Measurements from ENCODE around the gene U2AF1L4.

DNA sequence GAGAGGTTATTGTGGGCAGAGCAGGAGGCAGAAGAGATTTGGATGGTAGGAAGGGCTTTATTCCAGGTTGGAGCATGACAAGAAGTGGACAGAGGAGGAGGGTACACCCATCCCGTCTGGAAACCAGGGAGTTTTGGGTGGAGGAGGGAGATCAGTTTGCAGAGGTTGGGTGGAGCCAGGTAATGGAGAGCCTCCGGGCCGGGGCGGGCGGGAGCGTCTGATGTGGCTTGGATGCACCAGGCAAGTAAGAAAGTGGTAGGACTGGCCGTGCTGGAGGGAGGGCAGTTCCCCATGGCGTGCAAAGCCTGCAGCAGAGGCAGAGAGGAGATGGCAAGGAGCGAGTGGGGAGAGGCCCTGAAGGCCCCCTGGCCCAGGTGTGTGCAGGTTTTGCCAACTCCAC lies 13.9 kb downstream of the U2AF1L4 start:
- TF ChIP-seq, protein P1, sequence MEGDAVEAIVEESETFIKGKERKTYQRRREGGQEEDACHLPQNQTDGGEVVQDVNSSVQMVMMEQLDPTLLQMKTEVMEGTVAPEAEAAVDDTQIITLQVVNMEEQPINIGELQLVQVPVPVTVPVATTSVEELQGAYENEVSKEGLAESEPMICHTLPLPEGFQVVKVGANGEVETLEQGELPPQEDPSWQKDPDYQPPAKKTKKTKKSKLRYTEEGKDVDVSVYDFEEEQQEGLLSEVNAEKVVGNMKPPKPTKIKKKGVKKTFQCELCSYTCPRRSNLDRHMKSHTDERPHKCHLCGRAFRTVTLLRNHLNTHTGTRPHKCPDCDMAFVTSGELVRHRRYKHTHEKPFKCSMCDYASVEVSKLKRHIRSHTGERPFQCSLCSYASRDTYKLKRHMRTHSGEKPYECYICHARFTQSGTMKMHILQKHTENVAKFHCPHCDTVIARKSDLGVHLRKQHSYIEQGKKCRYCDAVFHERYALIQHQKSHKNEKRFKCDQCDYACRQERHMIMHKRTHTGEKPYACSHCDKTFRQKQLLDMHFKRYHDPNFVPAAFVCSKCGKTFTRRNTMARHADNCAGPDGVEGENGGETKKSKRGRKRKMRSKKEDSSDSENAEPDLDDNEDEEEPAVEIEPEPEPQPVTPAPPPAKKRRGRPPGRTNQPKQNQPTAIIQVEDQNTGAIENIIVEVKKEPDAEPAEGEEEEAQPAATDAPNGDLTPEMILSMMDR (conservative IDR thresholded peaks at IDR 0.05): no peak
- no peak for TF ChIP-seq ZFX (IDR thresholded peaks at IDR 0.05)

Measured in C4-2B (cell line).